Transverse colon (tissue), 4 donors: ENCODE data around the gene NAGLU. TPM values are rescaled to one million over a fixed set of nuclear protein-coding genes. Genes with fewer than 3 reads are reported as not detected.
"Not testable (repeated sequence)": the region's sequence is repeated elsewhere in the genome, so short reads cannot be mapped to it uniquely, and the experiment has no call there.

Experiments used
- DNase-seq: peaks from one replicate; pipeline ENCODE4 v3.0.0-alpha.2; 2019
- H3K27ac ChIP-seq, 4 donors: fragments of 200-600 bp; sonication (generic); 2 replicates each; pipeline ENCODE4 v1.5.1; 2016 to 2018; ENCODE audit warnings: inconsistent platforms in 4 of 4
- H3K27me3 ChIP-seq: fragments of 200-600 bp; sonication (generic); 2 replicates; pipeline ENCODE4 v1.5.1; 2017; ENCODE audit warnings: inconsistent platforms
- H3K36me3 ChIP-seq, 4 donors: fragments of 200-600 bp; sonication (generic); 2 replicates each; pipeline ENCODE4 v1.5.1; 2017 to 2019; ENCODE audit warnings: inconsistent platforms in 4 of 4
- H3K4me1 ChIP-seq, 4 donors: fragments of 200-600 bp; sonication (generic); 2 replicates each; pipeline ENCODE4 v1.5.1; 2017 to 2020; ENCODE audit warnings: inconsistent platforms in 4 of 4
- H3K4me3 ChIP-seq, 4 donors: fragments of 200-600 bp; sonication (generic); 1 replicate in 1 of 4; 2 replicates in 3 of 4; pipeline versions ENCODE4 v1.5.1 to v1.6.1; 2017 to 2019; ENCODE audit warnings: inconsistent platforms in 4 of 4
- H3K9me3 ChIP-seq, 2 donors: fragments of 200-600 bp; sonication (generic); 2 replicates each; pipeline ENCODE4 v1.5.1; 2017 to 2019; ENCODE audit warnings: inconsistent platforms in 2 of 2
- EP300 ChIP-seq: sonication (generic); formaldehyde crosslinking; IDR thresholded peaks from one replicate; pipeline ENCODE4 v1.6.1; 2017; ENCODE audit warnings: antibody characterized with exemption, low read depth
- POLR2A ChIP-seq: fragments of 450-650 bp; IDR thresholded peaks from one replicate; pipeline ENCODE4 v1.6.1; 2016; ENCODE audit warnings: antibody characterized with exemption, mild to moderate bottlenecking, moderate library complexity
- POLR2AphosphoS5 ChIP-seq, 3 donors: sonication (generic); formaldehyde crosslinking; IDR thresholded peaks; one replicate each; pipeline ENCODE4 v1.6.1; 2016; ENCODE audit warnings: antibody characterized with exemption in 3 of 3
- WGBS, 2 donors: methylation state at CpG; one replicate each; pipeline ENCODE4 v1.1.5; 2018; ENCODE audit warnings: low coverage in 1 of 2; 5-methylcytosine and 5-hydroxymethylcytosine counted together
- in situ Hi-C, 4 donors: fragments of 200-750 bp; cut with MboI; loops; one replicate each; pipeline versions ENCODE4 v1.15.0 to v1.15.1; 2017; ENCODE audit warnings: low sequenced_read_pairs in 3 of 4, low pct_ligation_motif_present in 1 of 4, low pct_unique_long_range_greater_than_20kb in 1 of 4
- intact Hi-C: fragments of 100-400 bp; cut with DNase I; formaldehyde crosslinking; loops from one replicate; pipeline ENCODE4 v1.15.1; 2023; ENCODE audit warnings: low total_unique reads
- total RNA-seq, 4 donors: library from RNA; depleted of rRNA; stranded (reverse); fragments of >200 nt; gene quantifications; one replicate each; pipeline ENCODE4 v1.1.0, GENCODE V29; 2016
- TF ChIP-seq, protein P1 (sequence below), 5 experiments: fragments of 200-600 bp in 3 of 5; fragments of 450-650 bp in 2 of 5; sonication (generic) in 3 of 5; IDR thresholded peaks; 1 replicate in 2 of 5; 2 replicates in 3 of 5; pipeline ENCODE4 v1.5.1; 2016 to 2017; ENCODE audit warnings: antibody characterized with exemption in 5 of 5, inconsistent platforms in 3 of 5, mild to moderate bottlenecking in 2 of 5, moderate library complexity in 1 of 5

The NAGLU gene
- total RNA-seq, 4 donors from 2014 or later = 35.4 to 95.7 (median 66.2) TPM

DNA sequence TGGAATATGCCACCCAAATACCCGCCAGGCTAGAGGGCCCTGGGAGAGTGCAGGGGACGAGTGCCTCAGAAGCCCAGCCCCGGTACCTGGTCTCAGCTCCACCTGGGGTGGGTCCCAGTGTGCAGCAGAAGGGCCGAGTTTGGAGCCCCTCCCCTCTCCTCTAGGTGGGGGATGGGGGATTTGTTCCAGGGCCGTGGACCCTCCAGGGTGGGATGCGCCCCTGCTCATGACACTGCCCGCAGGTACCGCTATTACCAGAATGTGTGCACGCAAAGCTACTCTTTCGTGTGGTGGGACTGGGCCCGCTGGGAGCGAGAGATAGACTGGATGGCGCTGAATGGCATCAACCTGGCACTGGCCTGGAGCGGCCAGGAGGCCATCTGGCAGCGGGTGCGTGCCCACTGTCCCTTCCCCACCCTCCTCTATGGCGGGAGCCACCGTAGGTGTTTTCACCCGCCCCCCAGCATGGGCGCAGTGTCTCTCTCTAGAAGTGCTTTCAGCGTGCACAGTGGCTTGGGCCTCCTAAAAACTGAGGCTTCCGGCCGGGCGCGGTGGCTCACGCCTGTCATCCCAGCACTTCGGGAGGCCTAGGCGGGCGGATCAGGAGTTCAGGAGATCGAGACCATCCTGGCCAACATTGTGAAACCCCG lies 1.2 kb downstream of the NAGLU start:
- no peaks in the 10 kb centered on the region for H3K27me3 ChIP-seq
- no peaks in the 10 kb centered on the region for H3K9me3 ChIP-seq
- H3K4me3 ChIP-seq = peak overlapping the region; percentile 15 to 79 (median 69)
- peak overlapping the region; percentile 90 to 93 (median 91) for H3K27ac ChIP-seq
- DNase-seq = no peak
- no peak for TF ChIP-seq POLR2AphosphoS5 (IDR thresholded peaks at IDR 0.05)
- TF ChIP-seq EP300 = no peak
- TF ChIP-seq, protein P1, sequence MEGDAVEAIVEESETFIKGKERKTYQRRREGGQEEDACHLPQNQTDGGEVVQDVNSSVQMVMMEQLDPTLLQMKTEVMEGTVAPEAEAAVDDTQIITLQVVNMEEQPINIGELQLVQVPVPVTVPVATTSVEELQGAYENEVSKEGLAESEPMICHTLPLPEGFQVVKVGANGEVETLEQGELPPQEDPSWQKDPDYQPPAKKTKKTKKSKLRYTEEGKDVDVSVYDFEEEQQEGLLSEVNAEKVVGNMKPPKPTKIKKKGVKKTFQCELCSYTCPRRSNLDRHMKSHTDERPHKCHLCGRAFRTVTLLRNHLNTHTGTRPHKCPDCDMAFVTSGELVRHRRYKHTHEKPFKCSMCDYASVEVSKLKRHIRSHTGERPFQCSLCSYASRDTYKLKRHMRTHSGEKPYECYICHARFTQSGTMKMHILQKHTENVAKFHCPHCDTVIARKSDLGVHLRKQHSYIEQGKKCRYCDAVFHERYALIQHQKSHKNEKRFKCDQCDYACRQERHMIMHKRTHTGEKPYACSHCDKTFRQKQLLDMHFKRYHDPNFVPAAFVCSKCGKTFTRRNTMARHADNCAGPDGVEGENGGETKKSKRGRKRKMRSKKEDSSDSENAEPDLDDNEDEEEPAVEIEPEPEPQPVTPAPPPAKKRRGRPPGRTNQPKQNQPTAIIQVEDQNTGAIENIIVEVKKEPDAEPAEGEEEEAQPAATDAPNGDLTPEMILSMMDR (IDR thresholded peaks at IDR 0.05) = no peak
- TF ChIP-seq POLR2A = no peak
- H3K36me3 ChIP-seq = no peaks in the 10 kb centered on the region
- WGBS, 2 donors = 90 to 93% methylated on average over 2 to 27 of the region's 31 CpGs
- in situ Hi-C loops (no loop called here), intact Hi-C loops (no loop called here)
- H3K4me1 ChIP-seq = peaks cover 18 to 42% (median 27%) of the 10 kb centered on the region in 4 donors

DNA sequence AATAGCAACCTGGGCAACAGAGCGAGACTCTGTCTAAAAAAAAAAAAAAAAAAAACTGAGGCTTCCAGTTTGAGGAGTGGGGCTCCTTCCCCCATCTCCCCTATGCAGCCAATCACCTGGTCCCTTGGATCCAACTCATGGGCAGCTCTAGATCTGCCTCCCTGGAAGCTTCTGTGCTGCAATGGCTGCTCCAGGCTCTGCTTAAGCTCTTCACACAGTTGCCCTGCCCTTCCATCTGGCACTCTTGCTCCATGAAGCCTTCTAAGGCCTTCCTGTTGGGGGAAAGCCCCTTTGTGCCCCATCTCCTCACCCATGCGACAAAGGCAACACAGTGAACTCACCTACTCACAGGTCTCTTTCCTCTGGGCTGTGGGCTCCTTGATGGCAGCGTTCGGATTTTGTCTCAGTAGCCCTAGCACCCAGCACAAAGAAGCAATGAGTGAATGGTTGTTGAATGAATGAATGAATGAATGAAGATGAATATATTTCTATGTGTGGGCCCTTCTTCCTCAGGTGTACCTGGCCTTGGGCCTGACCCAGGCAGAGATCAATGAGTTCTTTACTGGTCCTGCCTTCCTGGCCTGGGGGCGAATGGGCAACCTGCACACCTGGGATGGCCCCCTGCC lies 1.9 kb downstream of the NAGLU start:
- Histone ChIP-seq H3K27ac (no peak overlapping the region), H3K27me3 (no peaks in the 10 kb centered on the region), H3K36me3 (no peaks in the 10 kb centered on the region), H3K4me1 (peaks cover 18 to 40% (median 27%) of the 10 kb centered on the region in 4 donors), H3K9me3 (no peaks in the 10 kb centered on the region), H3K4me3 (no peak overlapping the region)
- no peak for TF ChIP-seq EP300
- TF ChIP-seq, protein P1 (IDR thresholded peaks at IDR 0.05) = no peak
- no peak for TF ChIP-seq POLR2A
- no peak for TF ChIP-seq POLR2AphosphoS5 (IDR thresholded peaks at IDR 0.05)
- no peak for DNase-seq
- intact Hi-C loops = no loop called here
- WGBS, 2 donors = 92 to 100% methylated on average over 1 to 5 of the region's 5 CpGs
- in situ Hi-C loops = no loop called here

DNA sequence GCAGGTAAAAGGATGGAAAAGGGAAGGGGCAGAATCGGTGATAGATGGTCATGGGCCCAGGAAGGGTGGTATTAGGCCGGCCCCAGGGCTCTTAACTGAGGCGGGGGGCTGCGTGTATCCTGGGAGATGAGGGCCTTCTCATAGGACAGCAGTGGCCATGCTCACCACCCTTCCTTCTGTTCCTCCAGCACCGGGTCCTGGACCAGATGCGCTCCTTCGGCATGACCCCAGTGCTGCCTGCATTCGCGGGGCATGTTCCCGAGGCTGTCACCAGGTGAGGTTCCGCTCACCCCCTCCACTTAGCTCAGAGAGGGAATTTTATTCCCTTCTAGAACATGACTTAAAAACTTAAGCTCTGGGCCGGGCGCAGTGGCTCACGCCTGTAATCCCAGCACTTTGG lies 2.4 kb downstream of the NAGLU start:
- WGBS, 2 donors = 88 to 89% methylated on average over 3 to 14 of the region's 14 CpGs
- Histone ChIP-seq H3K9me3 (no peaks in the 10 kb centered on the region), H3K27ac (no peak overlapping the region), H3K4me3 (no peak overlapping the region), H3K36me3 (peaks cover 0 to 4% (median 0%) of the 10 kb centered on the region in 4 donors), H3K4me1 (peaks cover 18 to 40% (median 27%) of the 10 kb centered on the region in 4 donors), H3K27me3 (no peaks in the 10 kb centered on the region)
- in situ Hi-C loops = no loop called here
- TF ChIP-seq, protein P1 (IDR thresholded peaks at IDR 0.05) = no peak
- intact Hi-C loops = no loop called here
- DNase-seq = no peak

DNA sequence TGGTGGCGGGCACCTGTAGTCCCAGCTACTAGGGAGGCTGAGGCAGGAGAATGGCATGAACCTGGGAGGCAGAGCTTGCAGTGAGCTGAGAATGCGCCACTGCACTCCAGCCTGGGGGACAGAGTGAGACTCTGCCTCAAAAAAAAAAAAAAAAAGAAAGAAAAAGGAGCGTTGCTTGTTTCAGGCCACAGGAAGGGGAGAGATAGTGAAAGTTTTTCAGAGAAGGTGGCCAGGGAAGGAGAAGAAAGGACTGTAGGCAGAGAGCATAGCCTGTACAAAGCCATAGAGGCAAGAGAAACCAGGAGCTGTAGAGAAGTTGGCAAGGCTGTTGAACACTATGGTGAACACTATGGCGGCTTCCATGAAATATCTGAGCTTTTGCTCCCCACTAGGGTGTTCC lies 4.5 kb downstream of the NAGLU start:
- H3K9me3 ChIP-seq, in situ Hi-C loops, H3K36me3 ChIP-seq, H3K4me3 ChIP-seq, H3K27me3 ChIP-seq, intact Hi-C loops, DNase-seq: not testable (repeated sequence)
- 80 to 97% methylated on average over 1 to 4 of the region's 4 CpGs for WGBS, 2 donors
- peaks cover 12 to 31% (median 22%) of the 10 kb centered on the region in 4 donors for H3K4me1 ChIP-seq
- H3K27ac ChIP-seq = peak overlapping the region; percentile 48 to 76 (median 68)
